Heart left ventricle (tissue), 13 donors: ENCODE measurements around the gene FRMPD4.

Experiments used
- POLR2A ChIP-seq, 2 donors: fragments of 450-650 bp; IDR thresholded peaks; one replicate each; pipeline ENCODE4 v1.6.1; 2017; ENCODE audit warnings: antibody characterized with exemption in 2 of 2, mild to moderate bottlenecking in 2 of 2, moderate library complexity in 2 of 2
- TF ChIP-seq, protein P1 (sequence below), 12 donors: fragments of 200-600 bp; sonication (generic) in 4 of 12; IDR thresholded peaks; one replicate each; pipeline versions ENCODE4 v1.5.0 to v1.8.0; 2018 to 2022; ENCODE audit warnings: antibody characterized with exemption in 12 of 12, mild to moderate bottlenecking in 5 of 12
- donor health status: ischemic (EF 13 %, LVEDD 7.1; RV severe dilation, severe dysfunction).
- donor health status: DM: no; HTN: yes; CAD: no.
- donor health status: DM: no; HTN: no; CAD: no.
- donor health status: ischemic (EF 25% LVEDD 6.9; RV normal size, moderate dysfunction).
- donor health status: ischemic (EF 25% LVEDD 5.7; RV mildly dilated, moderate dysfunction).
- donor health status: ischemic (EF 35%, LVEDD 5.7; RV mildly dilated, moderate dysfunction).
- donor health status: nonischemic (EF 11% LVEDD 7.7; RV severe dilation, severe dysfunction).
- donor health status: DM: yes; HTN: yes; CAD: no.
- donor health status: PGD.
- donor health status: ischemic (EF 29% LVEDD 5.4; RV normal size, mild dysfunction).
- donor health status: nonischemic (EF 23%, LVEDD 6.1; RV moderate dilation, normal function).

GRCh38 chrX:12704706-12705105 is 566.4 kb downstream of the FRMPD4 start:
- no peak for TF ChIP-seq POLR2A (IDR thresholded peaks at IDR 0.05)
- TF ChIP-seq, protein P1, sequence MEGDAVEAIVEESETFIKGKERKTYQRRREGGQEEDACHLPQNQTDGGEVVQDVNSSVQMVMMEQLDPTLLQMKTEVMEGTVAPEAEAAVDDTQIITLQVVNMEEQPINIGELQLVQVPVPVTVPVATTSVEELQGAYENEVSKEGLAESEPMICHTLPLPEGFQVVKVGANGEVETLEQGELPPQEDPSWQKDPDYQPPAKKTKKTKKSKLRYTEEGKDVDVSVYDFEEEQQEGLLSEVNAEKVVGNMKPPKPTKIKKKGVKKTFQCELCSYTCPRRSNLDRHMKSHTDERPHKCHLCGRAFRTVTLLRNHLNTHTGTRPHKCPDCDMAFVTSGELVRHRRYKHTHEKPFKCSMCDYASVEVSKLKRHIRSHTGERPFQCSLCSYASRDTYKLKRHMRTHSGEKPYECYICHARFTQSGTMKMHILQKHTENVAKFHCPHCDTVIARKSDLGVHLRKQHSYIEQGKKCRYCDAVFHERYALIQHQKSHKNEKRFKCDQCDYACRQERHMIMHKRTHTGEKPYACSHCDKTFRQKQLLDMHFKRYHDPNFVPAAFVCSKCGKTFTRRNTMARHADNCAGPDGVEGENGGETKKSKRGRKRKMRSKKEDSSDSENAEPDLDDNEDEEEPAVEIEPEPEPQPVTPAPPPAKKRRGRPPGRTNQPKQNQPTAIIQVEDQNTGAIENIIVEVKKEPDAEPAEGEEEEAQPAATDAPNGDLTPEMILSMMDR (IDR thresholded peaks at IDR 0.05) = no peak
